Measurements from ENCODE around the gene CTSH.

CTSH gene

GRCh38 chr15:78951841-78952238, 7.0 kb upstream of the CTSH start:
- in situ Hi-C loops (cut with HindIII; ENCODE audit: low sequenced_read_pairs): no loop called here
- no peak for TF ChIP-seq CTCF (IDR thresholded peaks at IDR 0.05; ENCODE audit: low read depth, low read length)
- H3K4me3 ChIP-seq (ENCODE audit: low read depth, low read length): no peak overlapping the region
- DNase-seq (ENCODE audit: low read depth, low spot score): no peak

GRCh38 chr15:78950902-78951840, 6.3 kb upstream of the CTSH start:
- peak; percentile 23 for TF ChIP-seq CTCF (IDR thresholded peaks at IDR 0.05; ENCODE audit: low read depth, low read length)
- no peak overlapping the region for H3K4me3 ChIP-seq (ENCODE audit: low read depth, low read length)
- in situ Hi-C loops (cut with HindIII; ENCODE audit: low sequenced_read_pairs): no loop called here
- DNase-seq (ENCODE audit: low read depth, low spot score): peak; percentile 27

- DNase-seq (ENCODE audit: low read depth, low spot score): no peak
- no peak for TF ChIP-seq CTCF (IDR thresholded peaks at IDR 0.05; ENCODE audit: low read depth, low read length)
- in situ Hi-C loops (cut with HindIII; ENCODE audit: low sequenced_read_pairs): no loop called here
- H3K4me3 ChIP-seq (ENCODE audit: low read depth, low read length): no peak overlapping the region
These were observed 5.5 kb upstream of the CTSH start for GRCh38 chr15:78950343-78950742.

GRCh38 chr15:78949461-78949860, 4.6 kb upstream of the CTSH start:
- H3K4me3 ChIP-seq (ENCODE audit: low read depth, low read length): no peak overlapping the region
- no peak for DNase-seq (ENCODE audit: low read depth, low spot score)
- in situ Hi-C loops (cut with HindIII; ENCODE audit: low sequenced_read_pairs): no loop called here
- no peak for TF ChIP-seq CTCF (IDR thresholded peaks at IDR 0.05; ENCODE audit: low read depth, low read length)

- DNase-seq (ENCODE audit: low read depth, low spot score): no peak
- H3K4me3 ChIP-seq (ENCODE audit: low read depth, low read length): no peak overlapping the region
- no peak for TF ChIP-seq CTCF (IDR thresholded peaks at IDR 0.05; ENCODE audit: low read depth, low read length)
- in situ Hi-C loops (cut with HindIII; ENCODE audit: low sequenced_read_pairs): no loop called here
These were observed 2.7 kb upstream of the CTSH start for GRCh38 chr15:78947506-78947905.

GRCh38 chr15:78946493-78946892, 1.6 kb upstream of the CTSH start:
- in situ Hi-C loops (cut with HindIII; ENCODE audit: low sequenced_read_pairs): no loop called here
- TF ChIP-seq CTCF (IDR thresholded peaks at IDR 0.05; ENCODE audit: low read depth, low read length): no peak
- no peak for DNase-seq (ENCODE audit: low read depth, low spot score)
- no peak overlapping the region for H3K4me3 ChIP-seq (ENCODE audit: low read depth, low read length)

Data from astrocyte of the spinal cord (primary cell).